Spleen (tissue), 11 donors: ENCODE results near the gene ATP2B3. TPM values are rescaled to one million over a fixed set of nuclear protein-coding genes. Genes with fewer than 3 reads are reported as not detected.

Source experiments
- DNase-seq: peaks from one replicate; pipeline ENCODE4 v3.0.0-alpha.2; 2020
- H3K27ac ChIP-seq, 8 donors: fragments of 200-600 bp; sonication (generic) in 7 of 8; 1 replicate in 4 of 8; 2 replicates in 4 of 8; pipeline versions ENCODE4 v1.5.0 to v1.8.0; 2016 to 2021; ENCODE audit warnings: inconsistent platforms in 4 of 8, mild to moderate bottlenecking in 4 of 8, moderate library complexity in 1 of 8
- H3K27me3 ChIP-seq, 7 donors: fragments of 200-600 bp; sonication (generic) in 6 of 7; replicated peaks in 1 of 7; 1 replicate in 4 of 7; 2 replicates in 3 of 7; pipeline versions ENCODE4 v1.5.0 to v1.8.0; 2016 to 2021; ENCODE audit warnings: inconsistent platforms in 3 of 7, mild to moderate bottlenecking in 1 of 7
- H3K36me3 ChIP-seq, 6 donors: fragments of 200-600 bp; sonication (generic) in 5 of 6; 1 replicate in 4 of 6; 2 replicates in 2 of 6; pipeline versions ENCODE4 v1.5.0 to v1.8.0; 2016 to 2021; ENCODE audit warnings: inconsistent platforms in 2 of 6
- H3K4me1 ChIP-seq, 6 donors: fragments of 200-600 bp; sonication (generic) in 5 of 6; 1 replicate in 3 of 6; 2 replicates in 3 of 6; pipeline versions ENCODE4 v1.5.0 to v1.8.0; 2016 to 2021; ENCODE audit warnings: inconsistent platforms in 3 of 6
- H3K4me3 ChIP-seq, 8 donors: fragments of 200-600 bp; sonication (generic) in 7 of 8; 1 replicate in 4 of 8; 2 replicates in 4 of 8; pipeline versions ENCODE4 v1.5.0 to v1.8.0; 2016 to 2021; ENCODE audit warnings: inconsistent platforms in 4 of 8, mild to moderate bottlenecking in 4 of 8, moderate library complexity in 2 of 8
- H3K9me3 ChIP-seq, 8 donors: fragments of 200-600 bp; sonication (generic) in 7 of 8; 1 replicate in 4 of 8; 2 replicates in 4 of 8; pipeline versions ENCODE4 v1.5.0 to v1.8.0; 2016 to 2021; ENCODE audit warnings: inconsistent platforms in 4 of 8
- CTCF ChIP-seq, 11 experiments: fragments of 200-600 bp in 7 of 11; fragments of 450-650 bp in 4 of 11; sonication (generic) in 4 of 11; IDR thresholded peaks in 8 of 11; conservative IDR thresholded peaks in 3 of 11; 1 replicate in 7 of 11; 2 replicates in 4 of 11; pipeline versions ENCODE4 v1.4.0 to v1.8.0; 2016 to 2021; ENCODE audit warnings: antibody characterized with exemption in 11 of 11, inconsistent platforms in 4 of 11, mild to moderate bottlenecking in 1 of 11
- POLR2A ChIP-seq, 3 donors: fragments of 450-650 bp; IDR thresholded peaks; one replicate each; pipeline ENCODE4 v1.5.1; 2017; ENCODE audit warnings: antibody characterized with exemption in 3 of 3, mild to moderate bottlenecking in 1 of 3
- POLR2AphosphoS5 ChIP-seq, 3 donors: sonication (generic); formaldehyde crosslinking; IDR thresholded peaks; one replicate each; pipeline ENCODE4 v1.5.1; 2017; ENCODE audit warnings: antibody characterized with exemption in 3 of 3
- WGBS, 5 donors: extraction: QIAGEN DNeasy Blood & Tissue Kit in 3 of 5; methylation state at CpG; one replicate each; pipeline versions ENCODE4 v1.1.5 to v1.1.7; 2013 to 2018; 5-methylcytosine and 5-hydroxymethylcytosine counted together
- intact Hi-C: fragments of 100-400 bp; cut with DNase I; formaldehyde crosslinking; loops from one replicate; pipeline ENCODE4 v1.15.0; 2023; ENCODE audit warnings: low total_unique reads
- polyA plus RNA-seq, 3 donors: library from polyadenylated mRNA; stranded (reverse); fragments of 200-250 nt; gene quantifications; one replicate each; pipeline ENCODE4 v1.2.1, GENCODE V29; 2013
- total RNA-seq, 7 donors: library from RNA; depleted of rRNA in 3 of 7; stranded (reverse); fragments of >200 nt in 3 of 7; fragmentation: NEBNext Ultra II Directional in 4 of 7; extraction: Animal tissue kit (Norgen Biotek cat#: 25700) in 4 of 7; gene quantifications; one replicate each; pipeline versions ENCODE4 v1.1.0 to v1.2.1, GENCODE V29; 2016 to 2021
- donor health status: healthy with polysubstance abuse.
- donor health status: DM: no; HTN: no; CAD: no; lungs with moderate emphysema.
- donor health status: DM: no; HTN: no; CAD: no.
- donor health status: Bipolar disorder and iron deficiency.
- donor health status: healthy.
- donor health status: DM: no; HTN: no; CAD: no.
- donor health status: DM: yes; HTN: yes; CAD: no.

ATP2B3 gene
- total and polyA plus RNA-seq, 10 donors, result 0.07 to 0.13 TPM; not detected in 8

- no peaks in the 10 kb centered on the region for H3K27me3 ChIP-seq
- H3K4me1 ChIP-seq, result peaks cover 0 to 24% (median 3%) of the 10 kb centered on the region in 6 donors
- peaks cover 0 to 97% (median 47%) of the 10 kb centered on the region in 6 donors for H3K36me3 ChIP-seq
- TF ChIP-seq POLR2AphosphoS5 (IDR thresholded peaks at IDR 0.05), result peak; percentile 7 to 49 (median 20)
- no peak for TF ChIP-seq CTCF (IDR thresholded peaks at IDR 0.05 in 8 of 11, conservative IDR thresholded peaks at IDR 0.05 in 3 of 11)
- no peak for TF ChIP-seq POLR2A (IDR thresholded peaks at IDR 0.05)
- intact Hi-C loops, result no loop called here
- peak overlapping the region in 2 of 8 donors; percentile 10 to 14 for H3K27ac ChIP-seq
- H3K4me3 ChIP-seq, result no peak overlapping the region
- WGBS, 5 donors, result 81 to 90% (median 85%) methylated on average over 12 to 26 of the region's 26 CpGs
- H3K9me3 ChIP-seq, result no peaks in the 10 kb centered on the region
- peak; percentile 81 for DNase-seq
Measured at GRCh38 chrX:153590961-153591956, 73.8 kb downstream of the ATP2B3 start.

- TF ChIP-seq POLR2A (IDR thresholded peaks at IDR 0.05) (no peak), POLR2AphosphoS5 (IDR thresholded peaks at IDR 0.05) (peak in 1 of 3 donors; percentile 19)
- Histone ChIP-seq H3K4me1 (peaks cover 0 to 34% (median 12%) of the 10 kb centered on the region in 6 donors), H3K27ac (peak overlapping the region in 2 of 8 donors; percentile 4 to 10), H3K27me3 (no peaks in the 10 kb centered on the region), H3K9me3 (no peaks in the 10 kb centered on the region), H3K4me3 (no peak overlapping the region), H3K36me3 (peaks cover 0 to 87% (median 47%) of the 10 kb centered on the region in 6 donors)
- DNase-seq, result peak; percentile 73
- WGBS, 5 donors, result 89 to 98% (median 93%) methylated on average over 3 to 30 of the region's 30 CpGs
- intact Hi-C loops, result no loop called here
Measured at GRCh38 chrX:153592091-153592833, 74.8 kb downstream of the ATP2B3 start.

- intact Hi-C loops, result no loop called here
- peak; percentile 67 for DNase-seq
- WGBS, 5 donors, result 84 to 93% (median 85%) methylated on average over 6 to 12 of the region's 12 CpGs
- Histone ChIP-seq H3K4me1 (peaks cover 0 to 43% (median 20%) of the 10 kb centered on the region in 6 donors), H3K9me3 (no peaks in the 10 kb centered on the region), H3K27me3 (no peaks in the 10 kb centered on the region), H3K27ac (no peak overlapping the region), H3K36me3 (peaks cover 0 to 78% (median 41%) of the 10 kb centered on the region in 6 donors), H3K4me3 (no peak overlapping the region)
- TF ChIP-seq POLR2AphosphoS5 (IDR thresholded peaks at IDR 0.05) (peak; percentile 1 to 37 (median 8)), POLR2A (IDR thresholded peaks at IDR 0.05) (no peak), CTCF (IDR thresholded peaks at IDR 0.05 in 8 of 11, conservative IDR thresholded peaks at IDR 0.05 in 3 of 11) (no peak)
Measured at GRCh38 chrX:153592966-153593688, 75.7 kb downstream of the ATP2B3 start.
